HG02884 (cell line): ENCODE measurements around the gene TNS3.

Source experiments
- ATAC-seq: cut with Tn5 transposase; IDR thresholded peaks from one replicate; pipeline ENCODE4 v1.9.1; 2021; ENCODE audit warnings: mild to moderate bottlenecking, moderate library complexity; ENCODE audit not compliant: unreplicated experiment

Gene TNS3

DNA sequence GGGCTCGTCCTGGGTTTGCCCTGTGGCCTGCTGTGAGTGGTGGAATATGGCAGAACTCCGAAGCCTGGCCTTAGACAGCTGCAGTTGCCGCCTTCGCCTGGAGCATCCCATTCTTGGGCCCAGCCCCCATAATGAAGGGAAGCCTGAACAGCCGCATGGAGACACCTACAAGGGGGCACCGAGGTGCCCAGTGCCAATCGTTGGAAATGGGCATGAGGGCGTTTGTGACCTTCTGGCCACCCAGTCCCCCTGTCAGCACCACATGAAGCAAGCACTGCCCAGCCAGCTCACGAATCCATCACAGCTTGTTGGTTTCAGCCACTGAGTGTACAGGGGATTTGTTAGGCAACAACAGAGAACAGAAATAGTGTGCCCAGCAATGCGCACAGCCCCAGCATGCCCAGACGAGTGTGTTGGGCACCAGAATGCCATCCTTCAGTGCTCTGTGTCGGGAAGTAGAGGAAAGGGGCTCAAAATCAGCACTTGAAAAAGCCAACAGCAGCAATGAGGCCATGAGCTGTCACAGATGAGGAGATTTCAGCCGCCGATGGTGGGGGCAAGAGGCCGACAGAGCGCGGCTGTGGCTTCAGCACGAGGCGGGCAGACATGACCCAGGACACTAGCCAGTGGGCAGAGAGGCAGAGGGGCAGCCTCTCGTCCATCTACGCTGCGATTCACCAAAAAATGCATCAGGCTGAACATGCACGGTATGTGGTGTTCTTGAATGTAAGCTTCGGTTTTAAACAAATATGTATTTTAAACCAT lies 91.2 kb downstream of the TNS3 start:
- ATAC-seq, result no peak

DNA sequence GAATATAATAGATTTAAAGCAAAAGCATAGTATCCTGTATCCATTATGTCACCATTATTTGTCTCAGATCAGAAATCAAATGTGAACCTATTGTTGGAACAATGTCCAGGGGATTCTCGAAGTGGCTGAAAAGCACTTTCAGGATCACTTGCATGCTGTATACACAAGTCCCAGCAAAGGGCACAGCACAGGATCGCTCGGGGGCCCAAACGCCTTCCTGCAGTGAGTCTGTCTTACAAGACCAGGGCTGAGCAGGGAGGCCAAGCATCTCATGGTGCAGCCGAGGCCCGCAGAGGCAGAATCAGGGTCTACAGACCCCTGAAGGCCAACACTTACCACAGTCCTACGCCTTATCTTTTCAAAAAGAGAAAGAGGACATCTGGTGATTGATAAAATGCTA lies 92.3 kb downstream of the TNS3 start:
- ATAC-seq, result no peak

DNA sequence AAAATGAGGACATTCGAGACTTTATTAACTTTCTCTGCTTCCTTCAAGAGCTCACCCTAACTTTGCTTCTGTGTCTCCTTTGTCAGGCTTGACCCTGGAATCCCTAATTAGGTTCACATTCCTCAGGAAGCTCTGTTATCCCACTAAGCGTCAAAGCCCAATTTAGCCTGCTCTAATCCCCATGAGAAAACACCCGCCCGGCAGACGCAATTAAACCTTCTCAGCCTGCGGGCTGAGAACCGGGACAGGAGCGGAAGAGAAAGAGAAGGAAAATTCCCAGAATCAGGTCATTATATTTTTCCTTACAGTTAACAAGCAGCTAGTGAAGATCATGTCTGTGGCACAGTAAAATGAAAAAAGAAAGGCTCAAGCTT lies 93.0 kb downstream of the TNS3 start:
- ATAC-seq, result no peak

DNA sequence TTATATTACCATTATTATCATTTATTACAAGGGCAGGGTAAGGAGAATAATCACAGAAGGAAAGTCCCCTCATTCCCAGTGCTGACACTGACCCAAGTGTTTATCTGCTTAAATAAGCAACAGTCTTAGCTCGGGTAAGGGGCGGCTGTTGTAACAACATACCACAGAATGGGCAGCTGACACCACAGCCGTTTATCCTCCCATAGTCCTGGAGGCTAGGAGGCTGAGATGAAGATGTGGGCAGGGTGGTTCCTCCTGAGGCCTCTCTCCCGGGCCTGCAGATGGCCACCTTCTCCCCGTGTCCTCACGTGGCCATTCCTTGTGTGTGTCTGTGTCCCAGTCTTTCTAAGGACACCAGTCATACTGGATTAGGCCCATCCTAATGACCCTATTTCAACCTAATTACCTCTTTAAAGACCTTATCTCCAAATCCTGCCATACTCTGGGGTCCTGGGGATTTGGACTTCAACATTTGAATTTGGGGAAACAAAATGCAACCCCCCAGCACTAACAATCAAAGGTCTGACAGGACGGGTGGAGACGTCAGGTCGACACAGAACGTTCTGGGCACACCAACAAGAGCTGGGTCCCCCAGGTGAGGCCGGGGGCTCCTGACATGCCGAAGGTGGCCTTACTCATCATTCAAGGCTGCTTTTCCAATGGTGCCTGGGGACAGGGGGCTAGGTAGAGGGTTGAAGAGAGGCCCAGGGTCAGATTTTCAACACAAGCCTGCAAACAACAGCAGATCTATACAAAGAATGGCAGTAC lies 93.5 kb downstream of the TNS3 start:
- ATAC-seq, result no peak

DNA sequence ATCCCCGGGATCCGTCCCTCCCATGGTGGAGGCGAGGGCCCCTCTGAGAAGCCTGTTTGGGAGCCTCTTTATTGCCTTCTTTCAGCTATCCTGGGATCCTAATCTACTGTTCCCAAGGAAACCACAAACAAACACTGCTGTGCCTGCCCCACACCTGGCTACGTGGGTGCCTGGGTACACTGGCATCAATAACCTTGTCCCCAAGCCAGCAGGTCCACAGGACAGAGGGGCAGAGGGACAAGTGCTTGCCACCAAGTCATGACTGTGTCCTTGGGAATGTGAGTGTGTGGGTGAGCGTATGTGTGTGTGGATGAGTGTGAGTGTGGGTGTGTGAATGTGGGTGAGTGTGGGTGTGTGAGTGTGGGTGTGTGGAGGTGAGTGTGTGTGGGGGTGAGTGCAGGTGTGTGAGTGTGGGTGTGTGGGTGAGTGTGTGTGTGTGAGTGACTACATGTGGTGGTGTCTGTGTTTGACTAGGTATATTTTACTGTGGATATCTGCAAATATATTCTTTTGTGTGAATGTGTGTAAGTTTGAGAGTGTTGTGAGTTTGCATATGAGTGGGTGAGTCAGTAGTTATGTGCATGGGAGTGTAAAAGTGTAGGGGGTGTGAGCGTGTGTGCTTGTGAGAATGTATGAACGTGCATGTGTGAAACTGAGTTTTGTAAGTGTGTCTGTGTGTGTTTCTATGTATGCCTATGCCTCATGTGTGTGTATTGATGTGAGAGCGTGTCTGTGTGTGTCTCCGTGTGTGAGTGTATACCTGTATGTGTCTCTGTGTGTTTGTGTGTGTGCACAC lies 96.1 kb downstream of the TNS3 start:
- ATAC-seq, result no peak

DNA sequence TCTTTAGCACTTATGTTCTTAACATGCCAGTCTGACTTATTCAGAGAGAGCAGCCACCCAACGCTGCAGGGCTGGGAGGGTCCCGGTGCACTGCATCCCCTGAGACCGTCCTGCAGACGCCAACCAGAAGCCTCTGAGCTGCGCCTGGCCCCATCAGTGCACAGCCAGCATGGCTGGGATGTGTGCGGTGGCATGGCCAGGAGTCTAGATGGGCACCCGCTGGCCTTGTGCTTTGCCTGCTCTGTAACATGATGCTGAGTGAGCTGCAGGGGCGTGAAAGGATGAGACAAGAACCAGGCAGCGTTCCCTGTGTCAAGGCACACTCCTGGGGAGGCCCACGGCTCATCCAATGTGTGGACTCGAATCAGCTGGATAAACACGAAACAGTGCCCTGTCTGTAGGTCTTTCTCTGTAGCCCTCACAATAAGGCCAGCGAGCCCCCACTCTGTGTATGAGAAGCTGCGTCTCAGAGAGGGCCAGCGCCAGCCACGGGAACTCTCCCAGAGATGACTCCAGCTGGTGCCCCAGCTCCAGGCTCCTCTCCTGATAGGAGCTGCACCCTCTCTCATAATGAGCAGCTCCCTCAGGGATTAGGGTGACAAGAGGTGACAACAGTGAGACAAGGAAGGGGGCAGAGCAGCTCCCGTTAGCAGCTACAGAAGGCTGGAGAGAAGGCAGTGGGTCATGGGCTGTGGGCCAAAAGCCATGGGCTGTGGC lies 96.8 kb downstream of the TNS3 start:
- ATAC-seq, result no peak

DNA sequence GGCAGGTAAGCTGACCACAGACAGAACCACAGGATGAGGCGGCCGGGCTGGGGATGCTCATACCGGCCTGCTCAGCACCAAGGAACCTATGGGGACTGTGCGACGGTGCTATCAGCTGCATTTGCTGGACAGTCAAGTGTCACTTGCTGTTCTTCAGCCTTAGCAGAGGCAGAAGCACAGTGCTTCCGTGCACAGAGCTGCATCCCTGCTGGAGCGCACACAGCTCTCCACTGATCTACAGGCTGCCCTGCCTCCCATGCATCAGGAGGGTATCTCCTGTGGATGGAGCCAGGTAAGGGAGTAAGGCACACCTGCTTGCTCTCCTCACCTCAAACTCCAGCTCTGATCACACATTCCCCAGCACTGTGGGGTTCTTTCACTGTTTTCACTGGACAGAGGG lies 97.5 kb downstream of the TNS3 start:
- ATAC-seq, result no peak

DNA sequence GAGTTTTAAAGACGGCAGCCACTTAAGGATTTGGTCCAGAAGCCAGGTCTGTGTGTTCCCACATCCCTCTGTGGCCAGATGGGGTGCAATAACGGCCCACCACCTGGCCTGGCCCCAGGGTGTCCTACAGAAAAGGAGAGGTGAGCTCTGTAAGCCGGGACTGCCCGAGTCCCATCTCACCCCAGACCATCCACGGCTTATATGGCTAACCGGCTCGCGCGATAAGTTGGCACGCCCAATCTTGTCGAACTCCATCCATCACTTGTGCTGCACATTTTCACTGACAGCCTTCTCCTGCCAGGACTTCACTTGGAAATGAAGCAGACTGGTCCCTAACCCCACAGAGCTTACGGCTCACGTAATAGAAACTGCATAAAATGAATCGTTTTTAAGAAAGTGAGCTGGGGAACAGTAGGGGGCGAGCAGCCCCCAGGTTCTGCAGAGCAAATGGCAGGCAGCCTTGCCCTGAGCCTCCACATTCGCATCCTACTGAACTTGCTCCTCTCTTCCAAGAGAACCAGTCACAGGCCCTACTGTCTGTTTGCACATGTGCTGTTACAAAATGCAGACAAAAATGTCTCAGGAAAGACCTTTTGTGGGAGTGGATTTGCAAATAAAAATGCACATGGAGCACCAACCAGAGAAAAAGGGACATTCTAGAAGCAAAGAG lies 98.2 kb downstream of the TNS3 start:
- ATAC-seq, result no peak

DNA sequence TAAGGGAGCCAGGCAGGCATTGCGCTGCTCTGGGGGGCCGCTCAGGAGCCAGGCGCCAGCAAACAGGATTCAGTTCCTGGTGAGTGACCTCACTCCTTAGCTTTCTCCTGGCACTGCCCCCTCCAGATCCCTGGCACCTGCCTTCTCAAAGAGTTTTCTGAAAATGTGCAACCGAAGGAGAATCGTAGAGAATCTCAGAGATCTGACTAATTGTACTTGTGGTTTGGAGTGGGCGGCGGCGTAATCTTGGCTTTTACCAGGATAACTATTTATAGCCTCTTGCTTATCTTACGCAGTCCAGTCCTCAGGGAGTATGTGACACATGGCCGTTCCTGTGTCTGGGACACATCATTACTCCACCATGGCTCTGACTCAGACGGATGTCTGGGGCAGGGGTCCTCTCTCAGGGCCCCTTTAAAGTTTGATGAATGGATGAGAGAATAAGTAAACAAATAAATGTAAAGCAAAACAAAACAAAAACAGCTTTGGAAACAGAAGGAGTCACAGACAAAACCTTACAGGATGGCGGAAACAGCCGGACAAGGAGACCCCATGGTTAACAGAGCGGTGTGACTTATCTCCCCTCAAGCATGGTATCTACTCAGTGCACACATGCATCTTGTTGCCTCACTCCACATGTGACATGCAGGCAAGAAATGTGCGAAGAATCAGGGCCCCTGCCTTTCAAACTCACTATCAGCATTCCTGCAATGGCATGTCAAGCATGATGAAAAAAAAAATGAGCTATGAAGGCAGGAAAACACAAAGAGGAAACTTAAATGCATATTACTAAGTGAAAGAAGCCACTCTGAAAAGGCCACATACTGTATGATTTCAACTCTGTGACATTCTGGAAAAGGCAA lies 99.7 kb downstream of the TNS3 start:
- peak; percentile 33 for ATAC-seq

DNA sequence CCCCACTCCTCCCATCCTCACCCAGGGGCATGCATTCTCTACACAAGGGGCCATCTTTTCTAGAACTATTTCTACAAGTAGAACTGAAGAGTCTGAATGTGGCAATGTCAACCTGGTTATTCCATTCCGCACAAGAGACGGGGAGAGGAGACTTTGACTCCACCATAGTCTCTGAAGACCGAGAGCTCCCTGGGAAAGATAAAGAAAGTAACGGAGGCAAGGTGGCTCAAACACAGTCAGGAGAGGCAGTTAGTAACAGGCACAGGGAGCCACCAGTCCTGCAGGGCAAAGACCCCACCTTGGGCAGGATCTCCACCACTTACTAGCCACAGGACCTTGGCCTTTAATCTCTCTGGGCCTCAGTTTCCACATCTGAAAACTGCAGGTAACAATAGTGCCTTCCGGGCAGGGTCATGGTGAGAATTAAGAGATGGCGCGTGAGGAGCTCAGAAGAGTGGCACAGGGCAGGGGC lies 100.3 kb downstream of the TNS3 start:
- peak; percentile 1 for ATAC-seq

DNA sequence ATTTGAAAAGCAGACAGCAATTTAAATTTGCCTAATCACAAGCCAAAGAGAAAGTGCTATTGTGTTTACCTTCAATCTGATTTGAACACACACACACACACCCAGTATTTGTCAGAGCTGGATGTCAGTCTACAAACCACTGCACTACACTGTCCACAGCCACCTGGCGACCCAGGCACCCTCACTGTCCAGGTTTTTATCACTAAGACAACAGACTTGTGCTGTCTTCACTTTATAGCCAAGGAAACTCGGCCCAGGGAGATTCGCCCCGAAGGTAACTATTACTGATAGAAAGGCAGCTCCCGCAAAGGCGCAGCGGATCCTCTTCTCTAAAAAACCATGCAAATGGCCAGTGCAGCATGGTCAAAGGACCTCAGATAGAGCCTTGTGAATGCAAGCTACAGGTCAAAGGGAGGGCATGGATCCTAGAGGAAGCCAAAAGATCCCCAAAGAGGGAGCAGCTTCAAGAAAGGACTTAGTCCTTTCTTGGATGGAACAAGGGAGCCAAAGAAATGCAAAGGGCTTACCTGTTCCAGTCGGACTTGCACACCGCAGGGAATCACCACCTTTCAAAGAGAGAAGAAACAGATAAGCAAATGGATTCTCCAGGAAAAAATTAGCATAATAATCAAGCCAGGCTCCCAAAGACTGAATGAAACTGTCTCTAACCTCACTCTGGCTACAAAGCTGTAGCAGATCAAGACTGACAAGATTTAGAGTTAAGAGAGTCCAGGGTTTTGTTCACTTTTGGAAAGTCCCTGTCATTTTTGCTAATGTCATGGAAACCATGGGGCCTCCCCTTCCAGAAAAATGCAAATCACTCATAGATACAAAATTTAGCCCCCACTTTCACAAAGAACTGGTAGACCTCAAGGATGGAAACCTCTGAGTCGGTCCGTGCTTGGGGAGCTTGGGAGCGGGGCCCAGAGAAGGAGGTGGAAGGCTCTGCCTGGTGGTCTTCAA lies 101.1 kb downstream of the TNS3 start:
- peak; percentile 71 for ATAC-seq

DNA sequence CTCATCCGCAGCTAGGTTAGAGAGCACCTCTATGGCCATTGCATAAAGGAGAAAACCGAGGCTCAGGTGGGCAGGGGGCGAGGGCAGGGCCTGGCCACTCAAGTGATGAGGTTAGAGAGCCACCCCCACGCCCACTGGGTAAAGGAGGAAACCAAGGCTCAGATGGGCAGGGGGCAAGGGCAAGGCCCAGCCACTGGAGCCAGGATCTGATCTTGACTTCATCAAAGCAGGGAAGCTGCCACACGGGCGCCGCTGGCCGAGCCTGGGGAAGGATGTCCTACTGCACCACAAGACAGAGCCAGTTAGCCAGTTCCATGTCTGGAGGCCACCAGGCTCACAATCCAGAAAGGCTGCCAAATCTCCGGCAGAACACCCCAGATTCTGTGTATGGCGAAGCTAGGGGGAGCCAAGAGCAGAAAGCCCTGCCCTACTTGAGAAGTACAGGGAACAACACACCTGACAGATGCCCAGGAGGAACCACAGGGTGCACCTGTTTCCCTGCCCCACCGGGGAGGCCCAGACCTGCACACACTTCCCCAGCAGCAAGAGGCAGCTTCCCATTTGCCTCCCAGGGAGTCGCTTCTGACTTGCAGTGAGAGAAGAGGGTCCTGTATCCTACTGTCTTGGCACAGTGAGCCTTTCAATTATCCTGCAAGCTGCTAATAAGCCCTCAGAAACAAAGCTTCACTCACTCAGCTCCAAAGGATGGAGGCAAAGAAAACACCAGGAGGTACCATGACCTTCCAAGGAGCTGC lies 101.9 kb downstream of the TNS3 start:
- no peak for ATAC-seq

DNA sequence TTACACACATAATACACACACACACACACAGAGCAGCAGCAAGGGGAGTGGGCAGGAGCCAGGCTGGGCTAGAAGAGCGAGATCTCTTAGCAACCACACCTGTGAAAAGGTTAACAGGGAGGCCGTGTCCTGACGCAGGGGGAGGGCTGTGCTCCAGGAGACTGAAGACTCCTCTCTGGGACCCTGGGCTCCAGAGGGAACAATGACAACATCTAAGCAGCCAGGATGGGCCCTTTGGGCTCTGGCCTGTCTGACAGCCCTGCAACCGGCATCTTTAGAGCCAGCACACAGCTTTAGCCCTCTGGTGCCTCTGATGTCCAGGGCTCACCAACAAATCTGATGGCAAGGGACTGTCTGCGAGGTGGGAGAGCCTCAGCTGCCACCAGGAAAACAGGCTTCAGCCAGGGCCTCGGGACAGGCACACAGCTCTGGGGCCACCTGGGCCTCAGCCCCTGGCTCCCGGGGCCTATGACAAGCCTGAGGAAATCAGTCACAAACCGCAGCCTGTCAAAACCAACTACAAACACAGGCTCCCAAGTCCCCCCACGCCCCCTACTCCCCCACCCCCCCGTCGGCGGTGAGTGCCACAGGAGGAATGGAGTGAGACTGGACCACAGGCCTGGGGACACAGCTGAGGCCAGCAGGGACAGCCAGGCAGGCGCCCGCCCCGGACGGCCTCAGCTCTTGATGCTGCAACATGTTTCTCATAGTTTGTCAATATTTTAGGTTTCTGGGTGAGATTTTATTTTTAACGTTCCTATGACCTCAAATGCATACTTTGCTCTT lies 102.8 kb downstream of the TNS3 start:
- no peak for ATAC-seq

DNA sequence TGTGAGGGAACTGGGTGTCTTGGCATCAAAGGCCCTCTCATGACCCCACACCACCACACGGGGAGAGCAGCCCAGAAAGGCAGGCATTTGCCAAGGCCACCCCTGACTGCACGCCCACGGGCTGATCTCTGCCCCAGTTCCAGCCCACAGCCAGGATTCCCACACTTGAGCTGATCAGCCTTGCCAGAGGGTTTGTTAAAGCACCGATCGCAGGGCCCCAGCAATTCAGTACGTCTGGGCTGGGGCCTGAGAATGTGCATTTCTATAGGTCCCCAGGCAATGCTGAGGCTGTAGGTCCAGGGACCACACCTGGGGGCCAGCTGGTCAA lies 103.9 kb downstream of the TNS3 start:
- no peak for ATAC-seq

DNA sequence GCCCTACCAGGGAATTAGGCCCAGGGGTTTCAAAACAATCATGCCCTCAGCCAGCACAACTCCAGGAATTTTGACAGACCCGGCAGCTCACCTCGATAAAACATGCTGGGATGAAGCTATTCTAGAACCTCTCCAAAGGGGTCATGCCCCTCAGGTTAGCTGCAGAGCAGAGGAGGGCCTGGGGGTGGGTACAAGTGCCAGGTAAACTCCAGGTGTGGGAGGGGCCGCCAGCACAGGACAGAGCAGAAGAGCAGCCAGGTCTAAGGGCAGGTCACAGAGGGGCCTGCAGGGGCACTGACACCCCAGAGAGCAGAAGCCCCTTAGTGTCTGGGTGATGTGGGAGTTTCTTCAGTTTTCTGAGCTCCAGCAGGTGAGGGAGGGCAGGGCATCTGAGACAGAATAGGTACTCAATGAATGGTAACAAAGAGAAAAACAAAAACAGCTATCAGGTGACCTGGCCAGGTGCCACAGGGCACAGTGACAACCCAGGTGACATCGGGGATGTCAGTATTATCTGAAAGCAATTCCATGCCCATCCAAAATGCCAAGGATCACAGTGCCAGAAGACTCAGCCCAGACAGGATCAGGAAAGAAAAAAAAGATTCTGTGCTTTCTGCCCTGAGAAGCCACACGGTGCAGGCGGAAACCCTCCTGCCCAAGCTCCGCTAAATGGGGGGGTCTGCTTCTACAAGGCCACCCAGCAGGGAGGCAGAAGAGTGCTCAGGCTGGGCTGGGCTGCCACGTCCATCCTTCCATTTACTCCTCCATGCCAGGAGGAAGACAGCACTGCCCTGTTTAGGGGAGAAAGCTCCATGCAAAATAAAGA lies 104.5 kb downstream of the TNS3 start:
- ATAC-seq, result no peak

DNA sequence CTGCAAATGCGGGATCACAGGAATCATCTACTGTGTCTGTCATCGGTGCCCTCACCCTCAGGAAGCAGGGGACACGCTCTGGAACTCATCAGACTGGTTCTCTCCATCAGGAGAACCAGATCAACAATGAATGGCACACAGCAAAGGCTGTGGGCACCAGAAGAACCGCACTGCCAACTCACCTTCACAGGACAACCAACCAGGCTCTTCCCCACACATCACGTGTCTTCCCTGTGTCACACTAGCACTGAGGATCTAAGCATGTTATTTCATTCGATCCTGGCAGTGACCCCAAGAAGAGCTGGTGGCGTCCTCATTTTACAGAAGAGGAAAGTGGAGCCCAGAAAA lies 106.1 kb downstream of the TNS3 start:
- ATAC-seq, result no peak
